H1 (cell line): ENCODE results near the gene HDAC11. TPM values are rescaled to one million over a fixed set of nuclear protein-coding genes. Genes with fewer than 3 reads are reported as not detected.

ENCODE experiments used
- CTCF ChIA-PET: fragments of 300-600 bp; sonication (Branson Sonifier 250); formaldehyde crosslinking; loops from one replicate; lab custom pipeline; 2021; ENCODE audit not compliant: partially characterized antibody; lab: Charles Lee
- POLR2A ChIA-PET: fragments of 300-600 bp; sonication (Branson Sonifier 250); formaldehyde crosslinking; loops from one replicate; lab custom pipeline; 2021; ENCODE audit warnings: inconsistent platforms; ENCODE audit not compliant: partially characterized antibody; lab: Charles Lee
- DNase-seq, 2 experiments: peaks; one replicate each; pipeline versions ENCODE4 v3.0.0 to v3.0.0-alpha.2; 2010 to 2022; ENCODE audit warnings: low spot score in 2 of 2, low read depth in 1 of 2, mixed read lengths in 1 of 2
- FAIRE-seq: peaks from 2 replicates; lab custom pipeline; 2011; peaks lifted over from hg19 to GRCh38; lab: Jason Lieb, UNC
- H2AFZ ChIP-seq: 2 replicates; pipeline ENCODE4 v1.8.1; 2012; ENCODE audit warnings: low read length, inconsistent platforms
- H2AK5ac ChIP-seq: 2 replicates; pipeline ENCODE4 v1.6.1; 2013; ENCODE audit warnings: low read depth, low read length
- H2BK120ac ChIP-seq: replicated peaks from 2 replicates; pipeline ENCODE3; 2013; ENCODE audit warnings: low read depth, low read length, inconsistent platforms
- H2BK12ac ChIP-seq: 2 replicates; pipeline ENCODE4 v1.6.1; 2013; ENCODE audit warnings: low read depth, low read length
- H2BK15ac ChIP-seq: 2 replicates; pipeline ENCODE4 v1.6.1; 2013; ENCODE audit warnings: low read length
- H2BK20ac ChIP-seq: 2 replicates; pipeline ENCODE4 v1.6.1; 2013; ENCODE audit warnings: low read length
- H2BK5ac ChIP-seq: 2 replicates; pipeline ENCODE4 v1.6.1; 2013; ENCODE audit warnings: low read depth, low read length
- H3K14ac ChIP-seq: 2 replicates; pipeline ENCODE4 v1.6.1; 2013; ENCODE audit warnings: inconsistent platforms; ENCODE audit not compliant: insufficient read length
- H3K18ac ChIP-seq: 2 replicates; pipeline ENCODE4 v1.6.1; 2013; ENCODE audit warnings: low read length; ENCODE audit errors: extremely low read depth
- H3K23ac ChIP-seq: 2 replicates; pipeline ENCODE4 v1.6.1; 2013; ENCODE audit warnings: inconsistent platforms; ENCODE audit not compliant: insufficient read length
- H3K23me2 ChIP-seq: 2 replicates; pipeline ENCODE4 v1.6.1; 2013; ENCODE audit warnings: low read depth, low read length
- H3K27ac ChIP-seq: 2 replicates; pipeline ENCODE4 v1.6.1; 2011; ENCODE audit warnings: low read depth, low read length, inconsistent platforms
- H3K27me3 ChIP-seq, 4 experiments: replicated peaks in 1 of 4; 1 replicate in 1 of 4; 2 replicates in 3 of 4; pipeline versions ENCODE4 v1.6.1 to v1.8.1; 2011 to 2013; ENCODE audit warnings: low read length in 3 of 4, mild to moderate bottlenecking in 3 of 4, inconsistent platforms in 2 of 4, mixed read lengths in 2 of 4, moderate library complexity in 1 of 4; ENCODE audit not compliant: control insufficient read depth in 3 of 4, insufficient read depth in 3 of 4; ENCODE audit errors: extremely low read depth in 1 of 4
- H3K36me3 ChIP-seq, 4 experiments: 2 replicates each; pipeline versions ENCODE4 v1.6.1 to v1.8.1; 2011 to 2013; ENCODE audit warnings: mild to moderate bottlenecking in 4 of 4, low read length in 3 of 4, moderate library complexity in 2 of 4, control low read depth in 1 of 4, inconsistent platforms in 1 of 4; ENCODE audit not compliant: insufficient read depth in 4 of 4, control insufficient read depth in 2 of 4
- H3K4ac ChIP-seq: replicated peaks from 2 replicates; pipeline ENCODE3; 2013; ENCODE audit warnings: low read length, low read depth, mixed read lengths, inconsistent platforms; ENCODE audit not compliant: insufficient read length
- H3K4me1 ChIP-seq, 4 experiments: replicated peaks in 1 of 4; 1 replicate in 1 of 4; 2 replicates in 3 of 4; pipeline versions ENCODE4 v1.6.1 to v1.8.1; 2011 to 2013; ENCODE audit warnings: low read length in 3 of 4, inconsistent platforms in 2 of 4, mixed read lengths in 1 of 4; ENCODE audit not compliant: insufficient read depth in 4 of 4, control insufficient read depth in 3 of 4
- H3K4me2 ChIP-seq, 2 experiments: 2 replicates each; pipeline versions ENCODE4 v1.6.1 to v1.8.1; 2011 to 2013; ENCODE audit warnings: low read depth in 2 of 2, low read length in 2 of 2, control low read depth in 1 of 2, inconsistent platforms in 1 of 2, mild to moderate bottlenecking in 1 of 2; ENCODE audit not compliant: insufficient read depth in 1 of 2
- H3K4me3 ChIP-seq, 4 experiments: fragments of 200-600, 300-600 bp in 1 of 4; sonication (generic), shearing (Covaris generic), sonication (Bioruptor Twin) in 1 of 4; 2 replicates each; pipeline versions ENCODE4 v1.5.1 to v1.8.1; 2011 to 2016; ENCODE audit warnings: low read length in 4 of 4, low read depth in 3 of 4, control low read depth in 2 of 4, inconsistent platforms in 2 of 4, mild to moderate bottlenecking in 2 of 4, mixed read lengths in 1 of 4, moderate library complexity in 1 of 4; ENCODE audit not compliant: insufficient read depth in 2 of 4; ENCODE audit errors: extremely low read depth in 1 of 4
- H3K56ac ChIP-seq: replicated peaks from 2 replicates; pipeline ENCODE3; 2013; ENCODE audit warnings: low read depth, mild to moderate bottlenecking, mixed read lengths, low read length, inconsistent platforms; ENCODE audit not compliant: insufficient read length
- H3K79me1 ChIP-seq: 2 replicates; pipeline ENCODE4 v1.6.1; 2013; ENCODE audit warnings: low read depth, low read length, control low read depth
- H3K79me2 ChIP-seq, 2 experiments: 2 replicates each; pipeline versions ENCODE4 v1.6.1 to v1.8.1; 2012 to 2013; ENCODE audit warnings: low read length in 2 of 2, mild to moderate bottlenecking in 2 of 2, inconsistent platforms in 1 of 2; ENCODE audit not compliant: insufficient read depth in 2 of 2, control insufficient read depth in 1 of 2
- H3K9ac ChIP-seq, 4 experiments: replicated peaks in 1 of 4; 1 replicate in 1 of 4; 2 replicates in 3 of 4; pipeline versions ENCODE4 v1.6.1 to v1.8.1; 2011 to 2013; ENCODE audit warnings: low read depth in 3 of 4, low read length in 3 of 4, control low read depth in 2 of 4, mild to moderate bottlenecking in 2 of 4, moderate library complexity in 2 of 4, inconsistent platforms in 1 of 4; ENCODE audit errors: extremely low read depth in 1 of 4
- H3K9me3 ChIP-seq, 2 experiments: 2 replicates each; pipeline versions ENCODE4 v1.6.1 to v1.8.1; 2012 to 2013; ENCODE audit warnings: mild to moderate bottlenecking in 2 of 2, moderate library complexity in 2 of 2, control low read depth in 1 of 2, inconsistent platforms in 1 of 2, low read depth in 1 of 2, low read length in 1 of 2, mixed read lengths in 1 of 2; ENCODE audit not compliant: insufficient read depth in 2 of 2
- H4K20me1 ChIP-seq, 2 experiments: replicated peaks in 1 of 2; 2 replicates each; pipeline versions ENCODE3 to v1.8.1; 2011 to 2013; ENCODE audit warnings: inconsistent platforms in 2 of 2, low read length in 2 of 2, mild to moderate bottlenecking in 1 of 2; ENCODE audit not compliant: insufficient read depth in 2 of 2, control insufficient read depth in 1 of 2
- H4K5ac ChIP-seq: 2 replicates; pipeline ENCODE4 v1.6.1; 2013; ENCODE audit warnings: low read length, low read depth, mixed read lengths, inconsistent platforms; ENCODE audit not compliant: insufficient read length
- H4K8ac ChIP-seq: 2 replicates; pipeline ENCODE4 v1.8.0; 2013; ENCODE audit warnings: mild to moderate bottlenecking, moderate library complexity, low read length, inconsistent platforms; ENCODE audit not compliant: insufficient read depth; ENCODE audit errors: extremely low read depth
- H4K91ac ChIP-seq: replicated peaks from 2 replicates; pipeline ENCODE3; 2013; ENCODE audit warnings: low read length, mixed read lengths, inconsistent platforms; ENCODE audit not compliant: insufficient read length
- RNF2 ChIP-seq: fragments of 200-900, 300-1000 bp; sonication (generic); IDR thresholded peaks from 2 replicates; pipeline ENCODE4 v1.7.1; 2016; ENCODE audit warnings: borderline replicate concordance, low read depth, mild to moderate bottlenecking, antibody characterized with exemption, low read length; ENCODE audit not compliant: poor library complexity, severe bottlenecking; ENCODE audit errors: missing control alignments
- SIRT6 ChIP-seq: IDR thresholded peaks from one replicate; pipeline ENCODE4 v1.7.1; 2012; ENCODE audit warnings: low read length, inconsistent platforms
- SIX5 ChIP-seq: IDR thresholded peaks from 2 replicates; pipeline ENCODE4 v1.6.1; 2011; ENCODE audit warnings: mild to moderate bottlenecking, low read depth, low read length
- WGBS, 2 experiments: shearing (Covaris generic) in 1 of 2; methylation state at CpG; one replicate each; pipeline versions ENCODE4 v1.1.6 to v1.1.7; 2013 to 2015; ENCODE audit warnings: low lambda C conversion rate in 2 of 2, mixed read lengths in 2 of 2, inconsistent platforms in 1 of 2, low coverage in 1 of 2, missing lambda C conversion rate in 1 of 2; ENCODE audit not compliant: insufficient replicate concordance in 2 of 2, insufficient coverage in 1 of 2, insufficient read length in 1 of 2; ENCODE audit errors: extremely low coverage in 1 of 2, missing lambda C conversion rate in 1 of 2; 5-methylcytosine and 5-hydroxymethylcytosine counted together
- polyA plus RNA-seq, 7 experiments: library from polyadenylated mRNA; depleted of rRNA in 3 of 7; stranded (reverse) in 5 of 7; unstranded in 2 of 7; fragments of >200 nt in 5 of 7; fragments of 200-250 nt in 2 of 7; gene quantifications; 1 replicate in 5 of 7; 2 replicates in 1 of 7; 4 replicates in 1 of 7; pipeline versions ENCODE4 v1.2.1 to v1.2.3, GENCODE V29; 2011 to 2013; ENCODE audit warnings: missing spikeins in 2 of 7, mixed read lengths in 2 of 7
- total RNA-seq: library from RNA; stranded (reverse); fragmentation: NEBNext Ultra II Directional; extraction: Animal tissue kit (Norgen Biotek cat#: 25700); gene quantifications from 2 replicates; pipeline ENCODE4 v1.2.1, GENCODE V29; 2021

Gene HDAC11
- total and polyA plus RNA-seq, 2 of the 8 experiments (the other 6 are each of a cell fraction or from before 2014, with no cell fraction given): 6.8 to 7.4 TPM

DNA sequence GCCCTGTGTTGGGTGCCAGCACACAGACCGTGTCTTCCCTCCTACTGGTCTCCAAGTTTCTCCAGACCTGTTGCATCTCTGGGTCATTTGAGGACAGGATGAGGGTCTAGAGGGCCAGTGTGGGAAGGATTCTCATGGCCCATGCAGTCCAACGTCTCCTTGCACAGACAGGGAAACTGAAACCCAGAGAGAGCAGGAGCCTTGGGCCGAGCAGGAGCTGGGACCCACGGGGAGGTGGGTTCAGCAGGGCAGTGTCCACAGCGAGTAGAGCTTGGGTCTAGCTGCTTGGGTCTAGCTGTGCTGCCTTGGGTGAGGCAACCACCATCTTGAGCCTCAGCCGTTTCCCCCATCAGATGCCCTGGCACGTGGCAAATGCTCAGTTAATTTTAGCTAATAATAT, 32.3 kb downstream of the HDAC11 start:
- H4K8ac ChIP-seq: no peak overlapping the region
- no peaks in the 10 kb centered on the region for H4K20me1 ChIP-seq
- no peak overlapping the region for H2BK5ac ChIP-seq
- H4K91ac ChIP-seq: no peak overlapping the region
- H3K79me2 ChIP-seq: no peaks in the 10 kb centered on the region
- 84% methylated on average over 7 of the region's 7 CpGs; no CpG with 5 or more reads in 1 of the 2 experiments for WGBS, 2 experiments
- H2BK15ac ChIP-seq: no peak overlapping the region
- H3K36me3 ChIP-seq: no peaks in the 10 kb centered on the region
- CTCF ChIA-PET: interaction anchor here (0.6 to 51.2 kb wide), 5 partner anchors 5 to 704 kb away, joined by 3 to 856 read pairs (median 31); partner anchors contain the start of gene FBLN2
- no peaks in the 10 kb centered on the region for H3K9me3 ChIP-seq
- no peak overlapping the region for H3K4me2 ChIP-seq
- POLR2A ChIA-PET: no interaction called here
- no peaks in the 10 kb centered on the region; the same call in 1 of the 2 replicates for H3K23me2 ChIP-seq
- no peak overlapping the region for H2AFZ ChIP-seq
- H2BK12ac ChIP-seq: no peak overlapping the region
- H2BK120ac ChIP-seq: no peak overlapping the region
- DNase-seq: no peak
- peaks cover 0 to 6% (median 3%) of the 10 kb centered on the region in 4 experiments; a peak in 1 of 7 replicates for H3K4me1 ChIP-seq
- no peak for FAIRE-seq
- no peak overlapping the region for H3K18ac ChIP-seq
- no peaks in the 10 kb centered on the region for H3K79me1 ChIP-seq
- TF ChIP-seq SIRT6 (no peak), SIX5 (no peak), RNF2 (no peak)
- H3K9ac ChIP-seq: no peak overlapping the region
- no peak overlapping the region for H4K5ac ChIP-seq
- H3K27ac ChIP-seq: no peak overlapping the region
- H2BK20ac ChIP-seq: no peak overlapping the region
- no peaks in the 10 kb centered on the region; a peak in 1 of 7 replicates for H3K27me3 ChIP-seq
- no peak overlapping the region for H3K23ac ChIP-seq
- no peak overlapping the region for H3K4ac ChIP-seq
- H3K14ac ChIP-seq: no peak overlapping the region
- H3K4me3 ChIP-seq: no peak overlapping the region
- H2AK5ac ChIP-seq: no peak overlapping the region
- no peak overlapping the region for H3K56ac ChIP-seq
